Astrocyte (in vitro differentiated cells and primary cell): Measurements from ENCODE around the gene KCNN4. TPM values are rescaled to one million over a fixed set of nuclear protein-coding genes. Genes with fewer than 3 reads are reported as not detected.

Experiments used
- DNase-seq: peaks from one replicate; pipeline ENCODE4 v3.0.0-alpha.2; 2010; ENCODE audit warnings: low read depth
- FAIRE-seq: peaks from 2 replicates; lab custom pipeline; 2011; peaks lifted over from hg19 to GRCh38; lab: Jason Lieb, UNC
- H2AFZ ChIP-seq: 2 replicates; pipeline ENCODE4 v1.6.0; 2012; ENCODE audit warnings: low read depth, low read length, inconsistent platforms
- H3K27ac ChIP-seq: 2 replicates; pipeline ENCODE4 v1.5.1; 2011; ENCODE audit warnings: low read depth, low read length, inconsistent platforms
- H3K27me3 ChIP-seq: 2 replicates; pipeline ENCODE4 v1.6.0; 2011; ENCODE audit warnings: low read length, inconsistent platforms; ENCODE audit not compliant: insufficient read depth
- H3K36me3 ChIP-seq: 2 replicates; pipeline ENCODE4 v1.5.1; 2011; ENCODE audit warnings: low read length, inconsistent platforms; ENCODE audit not compliant: insufficient read depth
- H3K4me1 ChIP-seq: 2 replicates; pipeline ENCODE4 v1.5.1; 2011; ENCODE audit warnings: low read length, inconsistent platforms; ENCODE audit not compliant: insufficient read depth
- H3K4me2 ChIP-seq: 2 replicates; pipeline ENCODE4 v1.6.0; 2012; ENCODE audit warnings: low read length, inconsistent platforms
- H3K4me3 ChIP-seq: 2 replicates; pipeline ENCODE4 v1.5.1; 2011; ENCODE audit warnings: low read depth, mild to moderate bottlenecking, low read length, inconsistent platforms; ENCODE audit not compliant: insufficient read depth
- H3K79me2 ChIP-seq: 2 replicates; pipeline ENCODE4 v1.6.0; 2012; ENCODE audit warnings: mild to moderate bottlenecking, low read length, inconsistent platforms; ENCODE audit not compliant: insufficient read depth
- H3K9ac ChIP-seq: 2 replicates; pipeline ENCODE4 v1.6.0; 2012; ENCODE audit warnings: mild to moderate bottlenecking, low read length, inconsistent platforms
- H3K9me3 ChIP-seq: 2 replicates; pipeline ENCODE4 v1.5.1; 2012; ENCODE audit warnings: low read depth, mild to moderate bottlenecking, low read length, inconsistent platforms; ENCODE audit not compliant: insufficient read depth
- H4K20me1 ChIP-seq: 2 replicates; pipeline ENCODE4 v1.6.0; 2012; ENCODE audit warnings: low read length, inconsistent platforms; ENCODE audit not compliant: insufficient read depth
- H3K27ac Mint-ChIP-seq: one replicate; pipeline ENCODE4 v1.8.0; 2021; ENCODE audit warnings: mild to moderate bottlenecking, mixed read lengths; ENCODE audit not compliant: unreplicated experiment
- H3K27me3 Mint-ChIP-seq: one replicate; pipeline ENCODE4 v1.8.0; 2021; ENCODE audit warnings: low read depth, mixed read lengths; ENCODE audit not compliant: unreplicated experiment
- H3K36me3 Mint-ChIP-seq: one replicate; pipeline ENCODE4 v1.8.0; 2021; ENCODE audit warnings: low read depth, mixed read lengths; ENCODE audit not compliant: unreplicated experiment
- H3K4me1 Mint-ChIP-seq: one replicate; pipeline ENCODE4 v1.8.0; 2021; ENCODE audit warnings: low read depth, mixed read lengths; ENCODE audit not compliant: unreplicated experiment
- H3K4me3 Mint-ChIP-seq: one replicate; pipeline ENCODE4 v1.8.0; 2021; ENCODE audit warnings: mild to moderate bottlenecking, moderate library complexity, mixed read lengths; ENCODE audit not compliant: unreplicated experiment
- H3K9me3 Mint-ChIP-seq: one replicate; pipeline ENCODE4 v1.8.0; 2021; ENCODE audit warnings: mild to moderate bottlenecking, mixed read lengths; ENCODE audit not compliant: unreplicated experiment
- CTCF ChIP-seq: IDR thresholded peaks from 2 replicates; pipeline ENCODE4 v1.5.1; 2011; ENCODE audit warnings: low read depth, mild to moderate bottlenecking, inconsistent platforms, low read length, moderate library complexity; ENCODE audit not compliant: insufficient read depth
- EZH2 ChIP-seq: IDR thresholded peaks from 2 replicates; pipeline ENCODE4 v1.6.1; 2012; ENCODE audit warnings: mild to moderate bottlenecking, low read length, inconsistent platforms; ENCODE audit not compliant: insufficient read depth
- total RNA-seq: library from RNA; stranded (reverse); gene quantifications from 2 replicates; pipeline ENCODE4 v1.2.1, GENCODE V29; 2021

The KCNN4 gene
- total RNA-seq, 1 donor from 2014 or later, result 3.6 TPM

- no peak for FAIRE-seq
- peak overlapping the region; percentile 27 for H3K9ac ChIP-seq
- H4K20me1 ChIP-seq, result no peaks in the 10 kb centered on the region
- Mint-ChIP-seq H3K4me1 (no peaks in the 10 kb centered on the region), H3K27ac (no peak overlapping the region), H3K36me3 (no peaks in the 10 kb centered on the region), H3K27me3 (peaks cover 62% of the 10 kb centered on the region), H3K4me3 (no peak overlapping the region), H3K9me3 (peaks cover 10% of the 10 kb centered on the region)
- peak overlapping the region; percentile 51 for H3K4me3 ChIP-seq
- no peak for TF ChIP-seq EZH2
- no peak for TF ChIP-seq CTCF
- peaks cover 6% of the 10 kb centered on the region for H3K4me1 ChIP-seq
- H3K9me3 ChIP-seq, result peaks cover 4% of the 10 kb centered on the region
- H3K79me2 ChIP-seq, result no peaks in the 10 kb centered on the region
- H3K4me2 ChIP-seq, result peak overlapping the region; percentile 88
- no peak for DNase-seq
- no peak overlapping the region for H3K27ac ChIP-seq
- H3K36me3 ChIP-seq, result no peaks in the 10 kb centered on the region
- H2AFZ ChIP-seq, result peak overlapping the region; percentile 75
- H3K27me3 ChIP-seq, result peaks cover 25% of the 10 kb centered on the region
Measured at GRCh38 chr19:43798026-43798545, 17.3 kb upstream of the KCNN4 start.

GRCh38 chr19:43797556-43797955 lies 16.8 kb upstream of the KCNN4 start:
- Histone ChIP-seq H3K4me2 (no peak overlapping the region), H3K4me1 (peaks cover 6% of the 10 kb centered on the region), H4K20me1 (no peaks in the 10 kb centered on the region), H2AFZ (no peak overlapping the region), H3K9me3 (peaks cover 4% of the 10 kb centered on the region), H3K79me2 (no peaks in the 10 kb centered on the region), H3K27ac (no peak overlapping the region), H3K9ac (no peak overlapping the region), H3K36me3 (no peaks in the 10 kb centered on the region), H3K4me3 (no peak overlapping the region), H3K27me3 (peaks cover 22% of the 10 kb centered on the region)
- H3K4me3 Mint-ChIP-seq, result no peak overlapping the region
- no peaks in the 10 kb centered on the region for H3K36me3 Mint-ChIP-seq
- H3K4me1 Mint-ChIP-seq, result no peaks in the 10 kb centered on the region
- FAIRE-seq (no peak), DNase-seq (no peak)
- peaks cover 10% of the 10 kb centered on the region for H3K9me3 Mint-ChIP-seq
- H3K27me3 Mint-ChIP-seq, result peaks cover 62% of the 10 kb centered on the region
- TF ChIP-seq EZH2, result no peak
- no peak for TF ChIP-seq CTCF
- H3K27ac Mint-ChIP-seq, result no peak overlapping the region

- Histone ChIP-seq H3K4me1 (peaks cover 6% of the 10 kb centered on the region), H3K9me3 (peaks cover 4% of the 10 kb centered on the region), H3K79me2 (no peaks in the 10 kb centered on the region), H3K9ac (no peak overlapping the region), H3K27ac (no peak overlapping the region), H3K4me3 (no peak overlapping the region), H3K27me3 (peaks cover 22% of the 10 kb centered on the region), H4K20me1 (no peaks in the 10 kb centered on the region), H3K4me2 (no peak overlapping the region), H3K36me3 (no peaks in the 10 kb centered on the region), H2AFZ (no peak overlapping the region)
- Mint-ChIP-seq H3K4me3 (no peak overlapping the region), H3K36me3 (no peaks in the 10 kb centered on the region), H3K4me1 (no peaks in the 10 kb centered on the region), H3K27ac (no peak overlapping the region), H3K9me3 (peaks cover 10% of the 10 kb centered on the region), H3K27me3 (peaks cover 63% of the 10 kb centered on the region)
- TF ChIP-seq EZH2, result no peak
- no peak for TF ChIP-seq CTCF
- FAIRE-seq (no peak), DNase-seq (no peak)
Measured at GRCh38 chr19:43797118-43797517, 16.3 kb upstream of the KCNN4 start.
